Astrocyte (in vitro differentiated cells and primary cell): ENCODE measurements around the gene MRPL40.
"Not testable (repeated sequence)": the region's sequence is repeated elsewhere in the genome, so short reads cannot be mapped to it uniquely, and the experiment has no call there.

Experiments
- EZH2 ChIP-seq: IDR thresholded peaks from 2 replicates; pipeline ENCODE4 v1.6.1; 2012; ENCODE audit warnings: mild to moderate bottlenecking, low read length, inconsistent platforms; ENCODE audit not compliant: insufficient read depth
- TF ChIP-seq, protein P1 (sequence below): IDR thresholded peaks from 2 replicates; pipeline ENCODE4 v1.5.1; 2011; ENCODE audit warnings: low read depth, mild to moderate bottlenecking, inconsistent platforms, low read length, moderate library complexity; ENCODE audit not compliant: insufficient read depth

DNA sequence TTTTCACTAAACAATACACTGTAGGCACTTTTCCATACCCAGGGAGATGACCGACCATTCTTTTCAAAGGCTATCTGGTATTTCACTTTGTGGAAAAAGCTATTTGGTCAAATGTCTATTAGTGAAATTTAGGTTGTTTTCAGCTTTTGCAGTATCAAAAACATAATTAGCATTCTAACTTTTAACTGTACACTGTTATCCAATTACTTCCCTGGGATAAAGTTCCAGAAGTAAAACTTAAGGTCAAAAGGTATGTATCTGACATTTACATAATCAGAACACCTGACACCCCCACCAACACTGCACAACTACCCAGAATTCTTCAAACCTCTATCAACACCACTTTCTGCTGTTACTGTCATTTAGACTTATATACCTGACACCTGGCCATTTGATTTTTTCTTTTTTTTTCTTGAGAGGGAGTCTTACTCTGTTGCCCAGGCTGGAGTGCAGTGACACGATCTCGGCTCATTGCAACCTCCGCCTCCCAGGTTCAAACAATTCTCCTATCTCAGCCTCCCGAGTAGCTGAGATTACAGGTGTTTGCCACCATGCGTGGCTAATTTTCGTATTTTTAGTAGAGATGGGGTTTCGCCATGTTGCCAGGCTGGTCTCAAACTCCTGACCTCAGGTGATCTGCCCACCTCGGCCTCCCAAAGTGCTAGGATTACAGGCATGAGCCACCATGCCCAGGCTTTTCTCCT lies 13.1 kb downstream of the MRPL40 start:
- not testable (repeated sequence) for TF ChIP-seq EZH2
- TF ChIP-seq, protein P1, sequence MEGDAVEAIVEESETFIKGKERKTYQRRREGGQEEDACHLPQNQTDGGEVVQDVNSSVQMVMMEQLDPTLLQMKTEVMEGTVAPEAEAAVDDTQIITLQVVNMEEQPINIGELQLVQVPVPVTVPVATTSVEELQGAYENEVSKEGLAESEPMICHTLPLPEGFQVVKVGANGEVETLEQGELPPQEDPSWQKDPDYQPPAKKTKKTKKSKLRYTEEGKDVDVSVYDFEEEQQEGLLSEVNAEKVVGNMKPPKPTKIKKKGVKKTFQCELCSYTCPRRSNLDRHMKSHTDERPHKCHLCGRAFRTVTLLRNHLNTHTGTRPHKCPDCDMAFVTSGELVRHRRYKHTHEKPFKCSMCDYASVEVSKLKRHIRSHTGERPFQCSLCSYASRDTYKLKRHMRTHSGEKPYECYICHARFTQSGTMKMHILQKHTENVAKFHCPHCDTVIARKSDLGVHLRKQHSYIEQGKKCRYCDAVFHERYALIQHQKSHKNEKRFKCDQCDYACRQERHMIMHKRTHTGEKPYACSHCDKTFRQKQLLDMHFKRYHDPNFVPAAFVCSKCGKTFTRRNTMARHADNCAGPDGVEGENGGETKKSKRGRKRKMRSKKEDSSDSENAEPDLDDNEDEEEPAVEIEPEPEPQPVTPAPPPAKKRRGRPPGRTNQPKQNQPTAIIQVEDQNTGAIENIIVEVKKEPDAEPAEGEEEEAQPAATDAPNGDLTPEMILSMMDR = not testable (repeated sequence)
